IPS DF 4.7 (cell line): ENCODE data around the gene TLNRD1.

ENCODE experiments used
- DNase-seq: peaks from one replicate; pipeline ENCODE4 v3.0.0-alpha.2; 2013; ENCODE audit warnings: low spot score; ENCODE audit errors: extremely low read depth

The TLNRD1 gene

DNA sequence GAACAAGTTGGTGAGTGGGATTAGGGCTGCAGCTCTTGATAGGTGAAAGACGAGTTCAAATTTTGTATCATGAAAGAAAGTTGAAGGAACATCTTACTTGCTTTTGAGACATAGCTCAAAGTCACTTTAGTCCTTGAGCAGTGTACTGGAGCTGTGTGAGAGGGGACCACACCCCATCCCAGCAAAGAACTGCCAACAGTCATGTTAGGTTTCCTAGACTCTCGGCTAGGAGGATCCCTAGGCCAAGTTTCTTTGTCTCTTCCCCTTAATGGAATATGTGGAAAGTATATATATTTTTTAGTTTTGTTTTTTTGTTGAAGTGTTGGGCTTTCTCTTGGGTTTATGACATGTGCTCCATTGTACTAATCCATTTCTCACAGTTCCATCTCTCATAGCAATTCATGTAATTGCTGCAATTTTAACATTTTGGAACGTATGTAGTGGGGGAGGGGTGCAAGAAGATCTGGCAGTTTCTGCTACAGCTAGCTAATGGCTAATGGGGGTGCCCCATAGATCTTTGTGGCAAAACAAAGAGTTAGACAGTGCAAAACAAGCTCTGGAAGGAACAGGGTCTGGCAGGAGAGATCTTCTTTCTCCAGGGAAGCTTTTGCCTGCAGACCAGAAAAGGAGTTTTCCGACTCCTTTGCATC, 25.1 kb downstream of the TLNRD1 start:
- DNase-seq: no peak

DNA sequence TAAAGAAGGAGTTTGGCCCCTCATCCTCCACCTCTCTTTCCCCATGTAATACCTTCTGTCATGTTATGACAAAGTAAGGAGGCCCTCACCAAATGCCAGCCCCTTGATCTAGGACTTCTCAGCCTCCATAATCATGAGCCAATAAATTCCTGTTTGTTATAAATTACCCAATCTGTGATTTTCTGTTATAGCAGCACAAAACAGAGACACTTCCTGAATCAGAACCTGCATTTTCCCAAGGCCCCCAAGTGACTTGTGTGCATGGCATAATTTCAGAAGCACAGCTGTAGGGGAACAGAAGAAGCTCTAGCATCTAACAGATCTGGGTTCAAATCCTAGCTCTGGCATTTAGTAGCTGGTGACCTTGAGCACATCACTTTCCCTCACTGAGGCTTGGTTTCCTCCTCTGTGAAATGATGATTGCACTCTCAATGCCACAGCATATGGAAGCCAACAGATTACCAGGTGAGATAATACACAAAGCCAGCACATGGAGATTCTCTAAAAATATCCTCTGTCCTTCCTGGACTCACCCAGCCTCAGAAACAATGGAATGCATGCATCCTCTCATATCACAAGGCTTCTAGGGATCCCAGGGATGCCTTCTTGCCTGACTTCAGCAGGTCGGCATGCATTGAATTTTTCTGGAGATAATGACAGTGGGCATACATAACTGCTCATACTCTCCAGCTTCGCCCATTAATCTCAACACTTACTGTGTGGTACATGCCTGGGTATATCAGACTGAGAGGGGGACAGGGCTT, 26.3 kb downstream of the TLNRD1 start:
- DNase-seq: no peak

DNA sequence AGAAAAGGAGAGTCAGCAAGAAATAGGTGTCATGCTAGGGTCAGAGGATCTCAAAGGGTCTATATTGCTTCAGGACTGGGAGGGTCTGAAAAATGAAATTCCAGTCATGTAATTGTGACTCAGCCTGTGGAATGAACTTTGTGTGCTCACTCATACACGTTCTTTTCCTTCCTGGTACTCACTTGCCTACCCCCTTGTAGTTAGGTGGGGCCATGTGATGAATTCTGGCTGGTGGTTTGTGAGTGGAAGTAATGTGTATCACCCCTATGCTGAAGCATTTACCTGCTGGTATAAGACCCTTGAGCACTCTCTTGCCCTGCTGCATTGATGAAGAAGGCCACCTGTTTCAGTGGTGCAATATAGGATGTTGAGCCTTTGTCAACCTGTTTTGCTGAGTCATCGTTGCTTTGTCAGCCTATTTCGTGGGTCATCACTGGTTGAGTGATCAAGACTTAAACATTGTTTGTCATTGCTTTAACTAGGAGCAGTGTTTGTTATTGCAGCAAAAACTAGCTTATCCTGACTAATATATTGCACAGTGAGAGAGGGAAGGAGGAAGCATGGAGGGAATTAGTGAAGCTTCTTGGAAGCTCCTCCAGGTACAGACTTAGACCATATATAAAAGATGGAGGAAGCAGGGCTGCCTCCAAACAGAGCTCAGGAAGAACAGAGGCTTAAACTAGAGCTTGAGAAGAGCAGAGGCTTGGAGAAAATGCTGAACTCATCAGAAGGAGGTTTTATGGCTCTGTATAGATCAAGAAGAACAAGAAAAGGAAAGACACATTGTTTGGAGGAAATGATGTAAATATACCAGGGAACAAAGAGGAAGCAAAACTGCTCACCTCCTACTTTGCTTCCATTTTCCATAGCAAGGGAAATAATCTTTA, 28.9 kb downstream of the TLNRD1 start:
- DNase-seq: no peak

DNA sequence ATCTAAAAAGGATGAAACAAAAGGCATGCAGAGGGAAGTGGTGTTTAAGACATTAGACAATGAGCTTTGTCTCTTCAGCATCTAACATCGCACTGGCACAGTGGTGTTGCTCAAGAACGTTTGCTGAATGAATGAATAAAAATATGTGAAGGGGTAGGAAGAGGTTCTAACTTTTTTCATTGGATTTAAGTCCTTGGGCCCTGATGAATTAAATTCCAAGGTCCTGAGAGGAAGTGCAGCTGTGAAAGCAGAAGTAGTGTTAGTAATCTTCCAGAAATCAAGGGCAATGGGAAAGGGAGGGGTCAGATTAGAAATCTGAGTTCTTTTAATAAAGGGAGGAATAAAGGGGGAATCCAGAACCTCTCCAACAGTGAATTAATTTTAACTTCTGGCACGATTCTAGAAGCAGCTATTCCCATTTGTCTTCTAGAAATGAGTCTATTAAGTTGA, 29.6 kb downstream of the TLNRD1 start:
- no peak for DNase-seq

DNA sequence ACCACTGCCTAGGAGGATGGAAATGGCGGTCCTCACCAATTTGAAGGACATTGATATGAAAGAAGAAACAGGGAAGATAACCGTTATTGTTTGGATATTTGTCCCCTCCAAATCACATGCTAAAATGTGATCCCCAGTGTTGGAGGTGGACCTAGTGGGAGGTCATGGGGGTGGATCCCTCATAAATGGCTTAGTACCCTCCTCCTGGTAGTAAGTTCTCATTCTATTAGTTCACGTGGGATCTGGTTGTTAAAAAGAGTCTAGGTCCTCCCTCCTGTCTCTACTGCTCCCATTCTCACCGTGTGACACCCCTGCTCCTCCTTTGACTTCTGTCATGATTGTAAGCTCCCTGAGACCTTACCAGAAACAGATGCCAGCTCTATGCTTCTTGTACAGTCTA, 30.5 kb downstream of the TLNRD1 start:
- DNase-seq: no peak

DNA sequence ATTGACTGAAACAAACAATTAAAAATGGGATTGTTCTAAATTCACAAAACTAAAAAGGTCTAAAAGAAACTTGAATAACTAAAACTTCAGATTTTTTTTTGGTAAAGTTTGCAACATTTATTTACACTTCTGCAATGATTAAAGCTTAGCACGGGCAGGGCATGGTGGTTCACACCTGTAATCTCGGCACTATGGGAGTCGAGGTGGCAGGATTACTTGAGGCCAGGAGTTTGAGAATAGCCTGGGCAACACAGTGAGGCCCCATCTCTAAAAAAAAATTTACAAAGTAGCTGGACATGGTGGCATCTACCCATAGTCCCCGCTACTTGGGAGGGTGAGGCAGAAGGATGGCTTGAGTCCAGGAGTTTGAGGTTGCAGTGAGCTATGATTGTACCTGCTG, 31.6 kb downstream of the TLNRD1 start:
- no peak for DNase-seq

DNA sequence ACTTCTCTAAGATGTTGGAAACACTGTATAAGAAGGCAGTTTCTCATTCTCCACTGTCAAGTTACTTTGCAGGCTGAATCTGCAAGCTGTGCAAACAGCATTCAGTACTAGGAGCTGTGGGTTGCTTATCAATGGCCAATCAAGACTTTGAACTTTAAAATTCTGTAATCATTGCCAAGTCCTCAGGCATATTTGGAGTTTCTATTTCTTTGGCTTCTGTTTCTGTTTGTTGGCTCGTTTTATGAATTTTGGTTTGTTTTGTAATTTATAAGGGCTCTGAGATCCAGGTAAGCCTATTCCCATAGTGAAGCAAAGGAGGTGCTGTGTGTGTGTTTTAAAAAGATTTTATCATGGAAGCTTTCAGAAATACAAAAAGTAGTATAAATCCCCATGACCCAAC, 32.1 kb downstream of the TLNRD1 start:
- DNase-seq: no peak

DNA sequence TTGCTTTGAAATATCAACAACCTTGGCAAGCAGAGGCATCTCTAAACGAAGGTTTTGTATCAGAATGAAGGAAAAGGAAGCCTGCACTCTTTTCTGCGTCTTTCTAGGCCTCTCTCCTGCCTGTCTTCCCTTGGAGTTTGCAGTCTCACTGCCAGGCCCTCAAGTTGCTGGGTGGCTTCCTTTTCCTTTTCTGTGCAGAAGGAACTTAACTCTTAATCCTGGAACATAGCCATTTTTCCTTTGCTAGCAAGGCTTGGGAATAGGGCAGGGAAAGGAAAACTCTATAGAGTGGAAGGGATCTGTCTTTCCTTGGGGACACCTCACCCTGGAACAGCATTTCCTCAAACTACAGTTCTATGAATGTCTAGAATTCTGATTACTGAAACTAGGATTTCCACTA, 32.8 kb downstream of the TLNRD1 start:
- no peak for DNase-seq

DNA sequence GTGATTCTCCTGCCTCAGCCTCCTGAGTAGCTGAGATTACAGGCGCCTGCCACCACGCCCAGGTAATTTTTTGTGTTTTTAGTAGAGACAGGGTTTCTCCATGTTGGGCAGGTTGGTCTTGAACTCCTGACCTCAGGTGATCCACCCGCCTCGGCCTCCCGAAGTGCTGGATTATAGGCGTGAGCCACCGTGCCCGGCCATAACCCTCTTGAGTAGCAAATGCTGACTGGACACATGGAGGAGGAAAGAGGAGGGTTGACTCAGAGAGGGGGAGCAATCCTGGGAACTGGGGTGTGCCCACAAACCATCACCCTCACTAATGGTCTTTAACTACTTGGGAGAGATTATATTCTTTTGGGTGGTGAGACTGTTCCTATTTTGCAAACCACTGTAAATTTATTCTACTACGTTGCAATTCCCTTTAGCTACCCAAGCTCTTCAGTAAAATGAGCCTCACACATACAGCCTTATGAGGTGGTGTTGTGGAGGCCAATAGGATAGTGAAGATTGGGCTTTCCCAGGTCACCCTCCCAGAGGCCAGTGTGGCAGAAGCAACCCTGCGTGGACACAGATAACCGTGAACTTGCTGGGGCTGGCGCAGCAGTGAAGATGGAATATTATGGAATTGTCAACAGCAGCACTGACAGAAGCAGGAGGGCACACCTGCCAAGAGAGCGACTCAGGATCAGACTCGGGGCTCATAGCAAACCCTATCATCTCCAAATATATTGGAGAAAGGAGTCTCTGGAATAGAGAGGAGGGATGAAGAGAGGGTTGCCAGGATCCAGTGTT, 37.4 kb downstream of the TLNRD1 start:
- no peak for DNase-seq

DNA sequence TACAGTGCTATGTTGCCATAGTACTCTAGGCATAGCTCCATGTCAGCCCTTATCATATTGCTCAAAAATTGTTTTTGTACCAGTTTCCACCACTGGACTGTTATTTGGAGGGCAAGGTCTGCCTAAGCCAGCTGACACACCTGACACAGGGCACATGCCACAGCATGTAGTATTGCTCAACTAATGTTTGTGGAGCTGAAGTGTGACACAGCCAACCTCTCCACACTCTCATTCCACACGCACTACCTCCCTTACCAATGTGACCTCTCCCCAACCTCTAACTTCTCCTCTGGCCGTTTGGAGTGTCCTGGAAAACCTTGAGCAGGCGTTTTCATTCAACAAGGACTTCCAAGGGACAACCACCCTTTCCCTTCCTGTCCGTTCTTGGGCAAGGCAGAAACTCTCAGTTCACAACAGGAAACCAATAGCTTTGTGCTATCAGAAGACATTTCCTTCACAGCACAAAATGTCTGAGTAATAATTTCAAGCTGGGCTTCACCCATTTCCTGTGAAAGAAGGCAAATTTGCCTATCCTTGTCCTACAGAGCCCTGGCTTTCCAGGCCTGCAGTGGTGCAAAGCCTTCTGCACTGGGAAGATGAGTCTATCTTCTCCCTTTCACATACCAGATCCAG, 38.4 kb downstream of the TLNRD1 start:
- DNase-seq: no peak

DNA sequence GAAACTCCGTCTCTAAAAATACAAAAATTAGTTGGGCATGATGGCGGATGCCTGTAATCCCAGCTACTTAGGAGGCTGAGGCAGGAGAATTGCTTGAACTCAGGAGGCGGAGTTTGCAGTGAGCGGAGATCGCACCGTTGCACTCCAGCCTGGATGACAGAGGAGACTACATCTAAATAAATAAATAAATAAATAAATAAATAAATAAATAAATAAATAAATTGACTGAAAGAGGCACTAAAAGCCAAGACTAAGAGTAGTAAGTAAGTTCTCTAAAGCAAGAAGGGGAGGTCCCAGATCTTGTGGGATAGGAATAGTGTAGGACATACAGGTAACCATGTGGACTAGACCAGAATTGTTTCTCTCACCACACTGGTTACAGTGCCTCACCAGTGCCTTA, 40.0 kb downstream of the TLNRD1 start:
- DNase-seq: no peak

DNA sequence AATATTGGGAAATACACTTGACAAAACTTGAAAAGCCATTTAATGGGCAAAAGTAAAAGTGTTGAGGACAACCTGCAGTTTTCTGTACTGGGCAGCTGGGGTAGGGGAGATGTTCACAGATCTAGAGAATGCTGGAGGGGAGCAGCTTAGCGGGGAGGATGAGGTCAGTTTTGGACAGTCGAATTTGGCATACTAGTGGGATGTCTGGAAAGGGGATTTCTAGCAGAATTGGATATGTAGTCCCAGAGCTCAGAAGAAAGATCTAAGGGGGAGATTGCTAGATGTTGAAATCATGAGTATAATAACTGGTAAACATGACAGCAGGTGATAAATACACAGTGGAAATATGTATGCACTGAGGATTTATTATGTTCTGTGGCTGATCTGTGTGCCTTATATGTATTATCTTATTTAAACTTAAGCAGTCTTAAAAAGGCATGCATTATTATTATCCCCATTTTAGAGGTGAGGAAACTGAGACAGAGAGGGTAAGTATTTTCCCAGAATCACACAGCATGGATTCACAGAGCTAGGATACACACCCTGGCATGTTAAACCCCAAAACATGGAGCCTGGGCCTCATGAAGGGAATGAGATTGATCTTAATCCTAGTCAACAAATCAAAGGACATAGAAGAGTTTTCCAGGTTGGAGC, 42.7 kb downstream of the TLNRD1 start:
- DNase-seq: no peak

DNA sequence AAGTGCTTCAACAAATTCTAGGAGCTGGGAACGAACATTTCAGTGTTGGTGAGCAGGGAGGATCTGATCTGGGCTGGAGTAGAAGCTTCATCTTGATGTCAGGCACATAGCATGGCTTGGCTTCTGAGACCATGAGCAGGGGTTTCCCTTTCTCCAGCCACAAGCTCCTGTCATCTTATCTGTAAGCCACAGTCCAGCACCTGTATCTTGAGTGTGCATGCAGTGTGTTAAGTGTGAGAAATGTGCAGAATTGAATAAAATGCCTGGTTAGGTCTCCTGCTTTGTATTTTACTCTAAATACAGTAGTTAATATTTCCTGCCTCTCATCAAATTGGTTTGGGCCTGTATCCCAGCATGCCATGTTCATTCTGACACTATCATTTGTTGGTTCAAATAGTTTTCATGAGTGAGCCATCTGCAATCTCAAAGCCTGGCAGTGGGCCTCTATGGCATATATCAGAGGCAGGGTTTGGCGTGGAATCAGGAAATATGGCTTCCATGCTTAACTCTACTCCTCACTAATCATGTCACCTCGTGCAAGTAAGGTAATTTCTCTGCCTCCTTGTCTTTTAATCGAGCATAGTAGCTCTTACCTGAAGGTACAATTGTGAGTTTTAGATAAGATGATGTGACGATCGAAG, 43.3 kb downstream of the TLNRD1 start:
- DNase-seq: no peak

DNA sequence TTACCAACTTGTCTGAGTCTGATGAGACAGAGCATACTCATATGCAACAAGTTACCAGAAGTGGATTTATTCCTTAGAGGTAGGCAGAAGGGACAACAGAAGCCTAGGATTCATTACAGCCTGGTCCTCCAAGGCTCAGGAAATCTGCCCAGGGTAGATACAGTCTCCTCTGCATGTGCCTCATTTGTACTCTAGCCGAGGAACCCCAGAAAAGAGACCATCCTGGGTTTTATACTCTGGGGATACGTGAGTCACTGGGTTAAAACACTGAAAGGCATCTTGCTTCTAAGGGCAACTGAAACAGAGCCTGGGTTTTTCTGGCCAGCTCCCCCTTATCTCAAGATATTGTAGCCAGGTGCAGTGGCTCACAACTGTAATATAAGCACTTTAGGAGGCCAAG, 45.6 kb downstream of the TLNRD1 start:
- no peak for DNase-seq

DNA sequence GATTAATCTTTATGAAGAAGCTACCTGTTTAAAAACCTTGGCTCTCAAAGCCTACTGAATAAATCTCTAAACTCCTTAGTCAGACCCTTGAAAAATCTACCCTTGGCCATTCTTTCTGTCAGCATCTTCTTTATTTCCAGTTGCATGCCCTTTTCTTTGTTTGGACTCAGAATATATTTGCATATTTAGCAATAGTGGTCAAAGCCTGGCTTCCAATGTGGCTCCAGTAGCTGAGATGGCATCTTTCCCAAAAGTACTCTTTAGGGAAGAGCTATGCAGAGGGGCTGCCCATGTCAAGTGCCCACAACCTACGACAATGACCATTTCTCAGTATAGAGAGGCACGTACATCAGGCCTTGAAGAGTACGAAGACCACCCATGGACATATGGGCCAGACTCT, 47.2 kb downstream of the TLNRD1 start:
- no peak for DNase-seq

DNA sequence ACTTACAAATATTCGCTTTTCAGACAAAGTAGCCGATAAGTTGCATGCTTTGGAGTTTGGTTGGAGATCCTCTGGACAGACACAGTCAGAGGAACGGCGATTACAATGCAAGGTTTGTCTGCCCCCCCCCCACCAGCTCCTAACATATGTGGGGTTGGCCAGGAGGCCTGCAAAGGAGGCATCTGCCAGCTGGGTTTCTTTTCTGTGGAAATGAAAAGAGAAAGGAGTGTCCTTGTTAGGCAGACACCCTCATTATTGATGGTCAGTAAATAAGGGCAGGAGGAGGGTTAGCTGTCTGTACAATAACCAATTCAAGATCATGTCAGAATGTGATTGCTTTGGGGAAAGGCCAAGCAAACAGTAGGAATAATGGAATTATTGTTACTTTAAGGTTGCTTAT, 49.1 kb downstream of the TLNRD1 start:
- DNase-seq: no peak

DNA sequence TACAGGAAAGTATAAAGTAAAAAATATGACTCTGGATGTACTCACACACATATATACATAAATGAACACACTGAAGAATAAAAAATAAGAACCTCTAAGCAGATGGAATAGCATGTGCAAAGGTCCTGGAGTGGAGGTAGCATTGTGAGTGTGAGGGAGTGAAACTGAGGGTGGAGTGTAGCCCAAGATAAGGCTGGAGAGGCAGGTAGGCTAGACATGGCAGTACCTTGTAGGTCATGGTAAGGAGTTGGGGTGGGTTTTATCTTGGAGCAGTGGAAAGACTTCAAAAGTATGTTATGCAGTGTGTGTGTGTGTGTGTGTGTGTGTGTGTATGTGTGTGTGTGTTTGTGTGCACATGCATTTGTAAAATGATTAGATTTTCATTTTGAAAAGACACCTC, 49.5 kb downstream of the TLNRD1 start:
- DNase-seq: no peak

DNA sequence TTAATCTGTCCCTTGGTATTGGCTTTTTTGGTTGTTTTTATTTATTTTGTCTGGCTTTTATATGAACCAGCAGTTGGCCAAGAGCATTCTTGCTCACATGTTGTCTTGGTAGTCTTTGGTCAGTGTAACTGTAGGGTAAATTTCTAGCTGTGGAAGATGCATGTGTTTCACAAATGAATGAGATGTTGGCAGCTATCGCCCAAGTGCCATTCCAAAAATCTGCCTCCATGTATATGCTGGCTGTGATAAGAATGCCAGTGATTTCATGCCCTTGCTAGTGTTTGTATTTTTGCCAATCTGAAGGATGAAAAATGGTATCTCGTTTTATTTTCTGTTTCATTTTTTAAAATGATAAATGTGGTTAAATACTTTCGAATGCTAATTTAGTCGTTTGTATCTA, 50.1 kb downstream of the TLNRD1 start:
- DNase-seq: no peak

DNA sequence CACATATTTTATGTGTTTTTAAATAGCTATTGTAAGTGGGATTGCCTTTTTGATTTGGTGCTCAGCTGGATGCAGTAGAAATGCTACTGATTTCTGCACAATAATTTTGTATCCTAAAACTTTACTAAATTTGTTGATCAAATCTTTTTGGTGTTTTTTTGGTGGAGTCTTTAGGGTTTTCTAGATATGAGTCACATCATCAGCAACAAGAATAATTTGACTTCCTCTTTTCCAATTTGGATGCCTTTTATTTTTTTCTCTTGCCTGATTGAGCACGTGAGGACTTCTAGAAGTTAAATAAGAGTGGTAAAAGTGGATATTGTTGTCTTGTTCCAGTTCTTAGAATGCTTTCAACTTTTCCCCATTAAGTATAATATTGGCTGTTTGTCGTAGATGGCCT, 51.3 kb downstream of the TLNRD1 start:
- DNase-seq: no peak

DNA sequence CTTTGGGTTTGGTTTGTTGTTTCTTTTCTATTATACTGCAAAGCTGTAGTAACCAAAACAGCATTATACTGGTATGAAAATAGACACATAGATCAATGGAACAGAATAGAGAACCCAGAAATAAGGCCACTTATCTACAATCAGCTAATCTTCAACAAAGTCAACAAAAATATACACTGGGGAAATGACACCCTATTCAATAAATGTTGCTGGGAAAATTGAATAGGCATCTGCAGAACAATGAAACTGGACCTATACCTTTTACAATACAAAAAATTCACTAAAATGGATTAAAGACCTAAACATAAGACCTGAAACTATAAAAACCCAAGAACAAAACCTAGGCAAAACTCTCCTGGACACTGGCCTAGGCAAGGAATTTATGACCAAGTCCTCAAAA, 52.9 kb downstream of the TLNRD1 start:
- DNase-seq: no peak
